HepG2 (cell line): ENCODE results near the gene SGSH. TPM values are rescaled to one million over a fixed set of nuclear protein-coding genes. Genes with fewer than 3 reads are reported as not detected.
A peak's percentile ranks its signal among the peaks of the same experiment; 100 is the strongest.

Experiments used
- ATAC-seq: fragments of 200-7000 bp; cut with Tn5 transposase; 3 replicates; pipeline ENCODE4 v1.9.1; 2020; ENCODE audit warnings: mild to moderate bottlenecking, moderate library complexity
- BruUV-seq: library from RNA; stranded (reverse); fragments of 400-500 nt; replicated peaks from 2 replicates; lab custom pipeline; 2021; lab: Mats Ljungman, UMichigan
- CTCF ChIA-PET: fragments of 300-600 bp; formaldehyde crosslinking; extraction: SDS; loops from one replicate; lab custom pipeline; 2021; ENCODE audit warnings: low total read pairs, inconsistent platforms, low intra/inter-chr PET ratio; lab: Yijun Ruan, JAX
- POLR2A ChIA-PET: fragments of 350-600 bp; sonication (Branson Sonifier 250); formaldehyde crosslinking; loops from one replicate; lab custom pipeline; 2020; ENCODE audit warnings: antibody characterized with exemption, inconsistent platforms; lab: Yijun Ruan, JAX
- DNase-seq: peaks from one replicate; pipeline ENCODE4 v3.0.0-alpha.2; 2015; ENCODE audit warnings: low spot score
- FAIRE-seq: peaks from 3 replicates; lab custom pipeline; 2011; peaks lifted over from hg19 to GRCh38; lab: Jason Lieb, UNC
- H2AFZ ChIP-seq: one replicate; pipeline ENCODE4 v1.6.1; 2011; ENCODE audit warnings: low read length, inconsistent platforms
- H3K27ac ChIP-seq: fragments of 300-600 bp; 3 replicates; pipeline ENCODE4 v1.8.0; 2011; ENCODE audit warnings: mixed run types, mild to moderate bottlenecking, mixed read lengths, low read length, inconsistent platforms; ENCODE audit not compliant: insufficient read depth; ENCODE audit errors: extremely low read length
- H3K27me3 ChIP-seq, 2 experiments: fragments of 200-600 bp in 1 of 2; 2 replicates in 1 of 2; 3 replicates in 1 of 2; pipeline versions ENCODE4 v1.6.0 to v1.8.0; 2011; ENCODE audit warnings: low read length in 2 of 2, mild to moderate bottlenecking in 2 of 2, moderate library complexity in 2 of 2, inconsistent platforms in 1 of 2; ENCODE audit not compliant: insufficient read depth in 2 of 2, control insufficient read depth in 1 of 2
- H3K36me3 ChIP-seq, 2 experiments: fragments of 200-600 bp in 1 of 2; replicated peaks in 1 of 2; 2 replicates in 1 of 2; 3 replicates in 1 of 2; pipeline versions ENCODE4 v1.5.1 to v1.8.0; 2011; ENCODE audit warnings: low read length in 2 of 2, inconsistent platforms in 1 of 2; ENCODE audit not compliant: insufficient read depth in 2 of 2, control insufficient read depth in 1 of 2
- H3K4me1 ChIP-seq: 2 replicates; pipeline ENCODE4 v1.5.1; 2012; ENCODE audit warnings: low read length, inconsistent platforms; ENCODE audit not compliant: insufficient read depth
- H3K4me2 ChIP-seq: 2 replicates; pipeline ENCODE4 v1.6.0; 2011; ENCODE audit warnings: low read depth, low read length, inconsistent platforms
- H3K4me3 ChIP-seq, 3 experiments: fragments of 200-600 bp in 1 of 3; sonication (generic), shearing (Covaris generic) in 1 of 3; replicated peaks in 1 of 3; 2 replicates each; pipeline ENCODE4 v1.5.1; 2011 to 2016; ENCODE audit warnings: low read length in 3 of 3, inconsistent platforms in 2 of 3, low read depth in 2 of 3, mild to moderate bottlenecking in 2 of 3, control low read depth in 1 of 3, mixed read lengths in 1 of 3; ENCODE audit not compliant: insufficient read depth in 1 of 3
- H3K79me2 ChIP-seq: one replicate; pipeline ENCODE4 v1.6.1; 2011; ENCODE audit warnings: low read length, inconsistent platforms; ENCODE audit not compliant: insufficient read depth
- H3K9ac ChIP-seq: 2 replicates; pipeline ENCODE4 v1.6.0; 2011; ENCODE audit warnings: mild to moderate bottlenecking, low read depth, low read length, inconsistent platforms; ENCODE audit not compliant: insufficient read depth
- H3K9me3 ChIP-seq: 2 replicates; pipeline ENCODE4 v1.5.1; 2012; ENCODE audit warnings: mild to moderate bottlenecking, low read length
- H4K20me1 ChIP-seq: 2 replicates; pipeline ENCODE4 v1.6.0; 2011; ENCODE audit warnings: inconsistent platforms, mild to moderate bottlenecking, low read length, moderate library complexity; ENCODE audit not compliant: insufficient read depth
- CBFB ChIP-seq: sonication (generic); formaldehyde crosslinking; IDR thresholded peaks from 2 replicates; pipeline ENCODE4 v1.4.0; 2020; ENCODE audit warnings: missing genetic modification reagents
- CEBPB ChIP-seq: IDR thresholded peaks from 2 replicates; pipeline ENCODE4 v1.6.1; 2011; ENCODE audit warnings: low read depth, low read length, improper control_type of control experiment, borderline replicate concordance
- DNMT3B ChIP-seq: conservative IDR thresholded peaks from 2 replicates; pipeline ENCODE4 v1.6.1; 2016; ENCODE audit warnings: missing biosample characterization, control low read depth
- GLI4 ChIP-seq: sonication (generic); formaldehyde crosslinking; IDR thresholded peaks from 2 replicates; pipeline ENCODE4 v1.5.1; 2020; ENCODE audit warnings: missing genetic modification reagents, mild to moderate bottlenecking, moderate library complexity, borderline replicate concordance
- IRX3 ChIP-seq: sonication (generic); formaldehyde crosslinking; IDR thresholded peaks from 2 replicates; pipeline ENCODE4 v1.8.1; 2023; ENCODE audit warnings: mild to moderate bottlenecking, low read depth, missing genetic modification reagents, borderline replicate concordance
- KDM4B ChIP-seq: sonication (generic); formaldehyde crosslinking; IDR thresholded peaks from 2 replicates; pipeline ENCODE4 v1.4.0; 2020; ENCODE audit warnings: missing genetic modification reagents
- KLF9 ChIP-seq: IDR thresholded peaks from 2 replicates; pipeline ENCODE4 v1.6.1; 2016; ENCODE audit warnings: low read depth
- MED8 ChIP-seq: sonication (generic); formaldehyde crosslinking; IDR thresholded peaks from 2 replicates; pipeline ENCODE4 v1.8.1; 2023; ENCODE audit warnings: mild to moderate bottlenecking, missing genetic modification reagents; ENCODE audit not compliant: insufficient replicate concordance
- PTBP1 ChIP-seq: fragments of 200-400 bp; formaldehyde crosslinking; IDR thresholded peaks from 2 replicates; pipeline ENCODE4 v1.6.1; 2018; ENCODE audit warnings: low read length, low read depth; ENCODE audit not compliant: poor library complexity, severe bottlenecking
- SYNCRIP ChIP-seq: fragments of 200-400 bp; formaldehyde crosslinking; IDR thresholded peaks from 2 replicates; pipeline ENCODE4 v1.6.1; 2018; ENCODE audit warnings: mild to moderate bottlenecking, low read depth, low read length; ENCODE audit not compliant: insufficient read depth
- ZBTB7A ChIP-seq: sonication (generic); formaldehyde crosslinking; IDR thresholded peaks from 2 replicates; pipeline ENCODE4 v1.8.0; 2022; ENCODE audit warnings: mild to moderate bottlenecking, missing genetic modification reagents
- ZNF569 ChIP-seq: sonication (generic); formaldehyde crosslinking; IDR thresholded peaks from 2 replicates; pipeline ENCODE4 v1.5.0; 2020; ENCODE audit warnings: mild to moderate bottlenecking, missing genetic modification reagents, moderate library complexity, borderline replicate concordance
- ZNF768 ChIP-seq: sonication (generic); formaldehyde crosslinking; IDR thresholded peaks from 2 replicates; pipeline ENCODE4 v1.4.0; 2020; ENCODE audit warnings: missing genetic modification reagents
- ZNF772 ChIP-seq: sonication (generic); formaldehyde crosslinking; IDR thresholded peaks from 2 replicates; pipeline ENCODE4 v1.5.0; 2020; ENCODE audit warnings: mild to moderate bottlenecking, missing genetic modification reagents
- WGBS: methylation state at CpG from one replicate; pipeline ENCODE4 v1.1.6; 2017; ENCODE audit warnings: low lambda C conversion rate; 5-methylcytosine and 5-hydroxymethylcytosine counted together
- in situ Hi-C: cut with HindIII; loops from 2 replicates; pipeline ENCODE4 v1.10.0; 2017; ENCODE audit warnings: low pct_unique_long_range_greater_than_20kb; ENCODE audit not compliant: extremely low pct_ligation_motif_present
- intact Hi-C: fragments of 100-400 bp; cut with micrococcal nuclease; formaldehyde crosslinking; loops from one replicate; pipeline ENCODE4 v1.10.0; 2022; ENCODE audit not compliant: unreplicated experiment
- polyA plus RNA-seq, 8 experiments: library from polyadenylated mRNA; depleted of rRNA in 3 of 8; stranded (reverse) in 7 of 8; unstranded in 1 of 8; fragments of >200 nt; fragmentation: Illumina TruSeq in 4 of 8; extraction: Trizol in 4 of 8; gene quantifications; 2 replicates each; pipeline versions ENCODE4 v1.2.1 to v1.2.3, GENCODE V29; 2011 to 2016; ENCODE audit warnings: low read depth in 4 of 8, missing spikeins in 1 of 8, mixed read lengths in 1 of 8; ENCODE audit not compliant: insufficient read depth in 1 of 8
- total RNA-seq, 5 experiments: library from RNA; depleted of rRNA; stranded (reverse); fragments of >200 nt; fragmentation: Illumina TruSeq; extraction: Trizol; gene quantifications; 2 replicates each; pipeline ENCODE4 v1.2.3, GENCODE V29; 2016; ENCODE audit warnings: low read depth in 1 of 5
- TF ChIP-seq, protein P1 (sequence below): sonication (generic); formaldehyde crosslinking; IDR thresholded peaks from 2 replicates; pipeline ENCODE4 v1.8.1; 2023; ENCODE audit warnings: missing genetic modification reagents, mild to moderate bottlenecking, borderline replicate concordance
- TF ChIP-seq, protein P2 (sequence below): sonication (generic); formaldehyde crosslinking; IDR thresholded peaks from 2 replicates; pipeline ENCODE4 v1.5.0; 2020; ENCODE audit warnings: mild to moderate bottlenecking, low read depth, missing genetic modification reagents, borderline replicate concordance

SGSH gene
- total and polyA plus RNA-seq, 2 of the 13 experiments (the other 11 are each of a cell fraction or from before 2014, with no cell fraction given) = 12.2 to 17.6 TPM

DNA sequence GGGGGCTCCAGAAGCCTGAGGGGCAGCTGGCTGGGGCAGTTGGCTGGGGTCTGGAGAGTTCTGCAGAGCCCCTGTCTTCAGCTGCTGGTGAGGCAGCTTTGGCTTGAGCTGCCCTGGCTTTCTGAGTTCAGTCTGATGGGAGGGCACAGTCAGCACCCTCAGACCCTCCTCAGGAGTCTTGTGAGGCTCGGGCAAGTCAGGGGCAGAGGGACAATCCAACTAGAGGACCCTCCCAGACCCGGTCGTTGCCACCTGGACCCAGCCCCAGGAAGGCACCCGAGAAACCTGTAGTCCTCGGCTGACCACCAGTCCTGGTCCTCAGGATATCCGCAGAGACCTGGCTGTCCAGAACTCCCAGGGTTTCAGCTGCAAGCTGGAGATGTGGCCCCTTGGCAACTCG is 48.5 kb downstream of the SGSH start (continued):
- TF ChIP-seq SYNCRIP = no peak

DNA sequence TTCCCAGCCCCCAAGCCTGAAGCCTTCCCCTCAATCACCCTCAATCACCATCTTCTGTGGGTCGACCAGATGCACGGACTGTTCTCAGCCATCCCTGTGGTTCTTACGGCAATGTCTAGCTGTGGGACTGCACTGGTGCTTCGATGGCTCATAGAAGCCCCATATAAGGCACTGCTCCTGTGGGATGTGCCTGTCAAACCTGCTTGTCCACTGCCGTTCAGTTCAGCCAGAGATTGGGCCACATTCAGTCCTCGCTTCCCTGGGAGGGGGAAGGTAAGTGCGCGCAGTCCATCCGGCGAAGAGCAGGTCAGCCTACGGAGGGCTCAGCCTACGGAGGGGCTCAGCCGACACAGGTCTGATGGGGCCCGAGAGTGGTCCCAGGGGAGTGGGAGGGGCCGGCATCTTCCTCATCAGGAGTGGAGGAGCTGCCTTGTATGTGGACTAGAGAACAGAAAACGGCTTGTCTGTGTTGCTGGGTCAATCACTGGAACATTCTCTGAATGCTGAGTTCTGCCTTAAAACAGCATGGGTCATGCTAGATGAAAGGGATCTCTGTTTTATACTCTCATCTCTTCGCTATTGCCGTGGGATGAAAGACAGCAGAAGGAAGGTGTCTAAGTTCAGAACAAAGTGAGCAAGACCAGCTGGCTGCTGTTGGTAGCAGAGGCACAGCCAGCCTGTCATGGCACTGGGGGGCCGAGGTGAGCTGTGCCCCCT is 50.2 kb downstream of the SGSH start, which contains the start of gene CARD14:
TSS of gene CARD14 (plus strand) at position 247 of the 717 bp plus-strand sequence. CDS start 11,409 bp downstream, outside the sequence.
- Histone ChIP-seq H3K4me3 (no peak within 1 kb of the TSS), H2AFZ (no peak within 1 kb of the TSS), H3K4me1 (no peaks in the 10 kb centered on the region), H4K20me1 (no peaks in the 10 kb centered on the region), H3K9me3 (no peaks in the 10 kb centered on the region), H3K36me3 (no peaks in the 10 kb centered on the region), H3K27ac (no peak within 1 kb of the TSS), H3K9ac (no peak within 1 kb of the TSS), H3K79me2 (no peaks in the 10 kb centered on the region), H3K4me2 (no peak within 1 kb of the TSS), H3K27me3 (peaks cover 3 to 49% of the 10 kb centered on the region in 2 experiments; a peak in 4 of 5 replicates)
- CTCF ChIA-PET = no interaction called here
- DNase-seq (no peak), ATAC-seq (no peak; the same call in none of the 3 replicates), FAIRE-seq (no peak)
- 38% methylated on average over 19 of the region's 19 CpGs for WGBS
- POLR2A ChIA-PET = no interaction called here
- no TSS peak for BruUV-seq
- TF ChIP-seq MED8 (CRISPR knock-in tag) (no peak), ZNF768 (CRISPR knock-in tag) (peak; percentile 16; the same call in 1 of the 2 replicates), GLI4 (CRISPR knock-in tag) (no peak), CBFB (CRISPR knock-in tag) (no peak)
- intact Hi-C loops = no loop called here
- in situ Hi-C loops = no loop called here

DNA sequence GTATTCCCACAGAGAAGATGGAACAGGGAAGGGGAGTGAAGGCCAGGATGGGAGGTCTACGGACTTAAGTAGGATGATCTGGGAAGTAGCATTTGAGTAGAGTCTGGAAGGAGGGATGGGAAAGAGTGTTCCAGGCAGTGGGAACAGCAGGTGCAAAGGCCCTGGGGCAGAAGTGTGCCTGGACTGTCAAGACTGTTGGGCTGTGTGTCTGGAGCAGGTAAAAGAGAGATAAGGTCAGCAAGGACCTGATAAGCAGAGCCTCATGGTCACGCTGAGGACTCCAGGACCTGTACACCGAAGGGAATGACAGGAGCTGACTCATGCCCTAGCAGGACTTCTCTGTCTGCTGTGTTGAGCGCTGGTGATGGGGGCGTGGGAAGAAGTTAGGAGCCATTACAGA is 51.0 kb downstream of the SGSH start:
- Histone ChIP-seq H3K4me1 (no peaks in the 10 kb centered on the region), H3K9me3 (no peaks in the 10 kb centered on the region), H3K4me2 (no peak overlapping the region), H3K79me2 (no peaks in the 10 kb centered on the region), H3K4me3 (no peak overlapping the region), H2AFZ (no peak overlapping the region), H3K27me3 (peaks cover 3 to 42% of the 10 kb centered on the region in 2 experiments; a peak in 4 of 5 replicates), H4K20me1 (no peaks in the 10 kb centered on the region), H3K36me3 (no peaks in the 10 kb centered on the region), H3K9ac (no peak overlapping the region), H3K27ac (no peak overlapping the region)
- WGBS = 58% methylated on average over 5 of the region's 5 CpGs
- no TSS peak for BruUV-seq
- ATAC-seq (no peak), FAIRE-seq (no peak), DNase-seq (no peak)
- in situ Hi-C loops (no loop called here), intact Hi-C loops (no loop called here)
- CTCF ChIA-PET = no interaction called here
- POLR2A ChIA-PET = no interaction called here
- TF ChIP-seq, protein P1, sequence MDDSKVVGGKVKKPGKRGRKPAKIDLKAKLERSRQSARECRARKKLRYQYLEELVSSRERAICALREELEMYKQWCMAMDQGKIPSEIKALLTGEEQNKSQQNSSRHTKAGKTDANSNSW (CRISPR knock-in tag) = no peak
- TF ChIP-seq IRX3 (CRISPR knock-in tag) (no peak), KLF9 (CRISPR knock-in tag) (no peak), ZBTB7A (CRISPR knock-in tag) (no peak), ZNF772 (CRISPR knock-in tag) (no peak), KDM4B (CRISPR knock-in tag) (no peak), PTBP1 (no peak), DNMT3B (CRISPR knock-in tag) (no peak), CEBPB (no peak), ZNF569 (CRISPR knock-in tag) (no peak)
- TF ChIP-seq, protein P2, sequence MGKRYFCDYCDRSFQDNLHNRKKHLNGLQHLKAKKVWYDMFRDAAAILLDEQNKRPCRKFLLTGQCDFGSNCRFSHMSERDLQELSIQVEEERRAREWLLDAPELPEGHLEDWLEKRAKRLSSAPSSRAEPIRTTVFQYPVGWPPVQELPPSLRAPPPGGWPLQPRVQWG (CRISPR knock-in tag) = no peak
